B cell (primary cell): ENCODE data around the gene CTRL.

Experiments used
- CTCF ChIP-seq: fragments of 200-600 bp; IDR thresholded peaks from one replicate; pipeline ENCODE4 v1.8.0; 2022; ENCODE audit warnings: antibody characterized with exemption, mild to moderate bottlenecking
- EZH2 ChIP-seq: IDR thresholded peaks from 2 replicates; pipeline ENCODE4 v1.6.1; 2012; ENCODE audit warnings: borderline replicate concordance, low read depth, mild to moderate bottlenecking, moderate library complexity, low read length; ENCODE audit not compliant: insufficient read depth, poor library complexity, severe bottlenecking

- TF ChIP-seq CTCF (no peak), EZH2 (no peak)
Measured at GRCh38 chr16:67930191-67930590, 1.5 kb downstream of the CTRL start.
